HG03520 (cell line): ENCODE results near the gene PTH1R.

Experiments
- ATAC-seq: cut with Tn5 transposase; IDR thresholded peaks from one replicate; pipeline ENCODE4 v1.9.1; 2021; ENCODE audit warnings: mild to moderate bottlenecking, moderate library complexity; ENCODE audit not compliant: unreplicated experiment

The PTH1R gene

GRCh38 chr3:46863261-46863782, 14.2 kb upstream of the PTH1R start, which contains the start of gene MYL3:
Gene MYL3 (minus strand): TSS chr3:46863444. CDS start chr3:46863390, 54 bp downstream.
- ATAC-seq, result no peak

GRCh38 chr3:46864061-46864881, 13.2 kb upstream of the PTH1R start:
- ATAC-seq, result no peak

GRCh38 chr3:46865031-46865507, 12.5 kb upstream of the PTH1R start:
- no peak for ATAC-seq

- no peak for ATAC-seq
These were observed 12.0 kb upstream of the PTH1R start for GRCh38 chr3:46865546-46865945.

GRCh38 chr3:46866032-46866595, 11.4 kb upstream of the PTH1R start:
- ATAC-seq, result no peak

- no peak for ATAC-seq
These were observed 10.6 kb upstream of the PTH1R start for GRCh38 chr3:46866720-46867549.

- ATAC-seq, result no peak
These were observed 10.0 kb upstream of the PTH1R start for GRCh38 chr3:46867550-46867898.

- ATAC-seq, result no peak
These were observed 9.2 kb upstream of the PTH1R start for GRCh38 chr3:46868287-46868686.

- ATAC-seq, result no peak
These were observed 8.6 kb upstream of the PTH1R start for GRCh38 chr3:46868948-46869347.

GRCh38 chr3:46869440-46869839, 8.1 kb upstream of the PTH1R start:
- no peak for ATAC-seq

- ATAC-seq, result no peak
These were observed 6.9 kb upstream of the PTH1R start for GRCh38 chr3:46870651-46871050.

- ATAC-seq, result no peak
These were observed 6.3 kb upstream of the PTH1R start for GRCh38 chr3:46871222-46871621.

- no peak for ATAC-seq
These were observed 4.0 kb upstream of the PTH1R start for GRCh38 chr3:46873521-46873920.

- no peak for ATAC-seq
These were observed 3.1 kb upstream of the PTH1R start for GRCh38 chr3:46874430-46874829.

- no peak for ATAC-seq
These were observed 2.0 kb upstream of the PTH1R start for GRCh38 chr3:46875560-46875959.

GRCh38 chr3:46876313-46877300, 914 bp upstream of the PTH1R start:
- ATAC-seq, result no peak

- no peak for ATAC-seq
These were observed 1.4 kb downstream of the PTH1R start for GRCh38 chr3:46878781-46879436.

GRCh38 chr3:46880884-46881595, 3.5 kb downstream of the PTH1R start:
- ATAC-seq, result no peak
